GM23248 (cell line): ENCODE measurements around the gene LEFTY1.

Source experiments
- EZH2 ChIP-seq: fragments of 200-600 bp; sonication (generic); IDR thresholded peaks from 2 replicates; pipeline ENCODE4 v1.6.1; 2018; ENCODE audit warnings: antibody characterized with exemption, mild to moderate bottlenecking; ENCODE audit not compliant: insufficient read depth, poor library complexity, severe bottlenecking
- EZH2phosphoT487 ChIP-seq: fragments of 200-600 bp; sonication (generic); IDR thresholded peaks from 2 replicates; pipeline ENCODE4 v1.6.1; 2018; ENCODE audit warnings: antibody characterized with exemption, moderate library complexity, mild to moderate bottlenecking, low read depth; ENCODE audit not compliant: insufficient read depth

- TF ChIP-seq EZH2phosphoT487 = no peak
- TF ChIP-seq EZH2 = no peak
Observed at GRCh38 chr1:225862581-225862950, 26.4 kb downstream of the LEFTY1 start.
